Body of pancreas (tissue), 4 donors: ENCODE data around the gene SNX8.

Experiments used
- CTCF ChIP-seq, 7 experiments: fragments of 450-650 bp in 4 of 7; fragments of 200-600 bp in 3 of 7; sonication (generic) in 3 of 7; IDR thresholded peaks; one replicate each; pipeline ENCODE4 v1.5.1; 2016 to 2019; ENCODE audit warnings: antibody characterized with exemption in 7 of 7
- POLR2A ChIP-seq, 3 donors: fragments of 450-650 bp; IDR thresholded peaks; one replicate each; pipeline ENCODE4 v1.6.1; 2016; ENCODE audit warnings: antibody characterized with exemption in 3 of 3, mild to moderate bottlenecking in 2 of 3

- TF ChIP-seq CTCF (IDR thresholded peaks at IDR 0.05) (no peak), POLR2A (IDR thresholded peaks at IDR 0.05) (no peak)
Measured at GRCh38 chr7:2243458-2243857, 70.8 kb downstream of the SNX8 start.
